HepG2 (cell line): ENCODE measurements around the gene BRD1. TPM values are rescaled to one million over a fixed set of nuclear protein-coding genes. Genes with fewer than 3 reads are reported as not detected.

Experiments used
- ATAC-seq: fragments of 200-7000 bp; cut with Tn5 transposase; 3 replicates; pipeline ENCODE4 v1.9.1; 2020; ENCODE audit warnings: mild to moderate bottlenecking, moderate library complexity
- BruUV-seq: library from RNA; stranded (reverse); fragments of 400-500 nt; replicated peaks from 2 replicates; lab custom pipeline; 2021; lab: Mats Ljungman, UMichigan
- CTCF ChIA-PET: fragments of 300-600 bp; formaldehyde crosslinking; extraction: SDS; loops from one replicate; lab custom pipeline; 2021; ENCODE audit warnings: low total read pairs, inconsistent platforms, low intra/inter-chr PET ratio; lab: Yijun Ruan, JAX
- POLR2A ChIA-PET: fragments of 350-600 bp; sonication (Branson Sonifier 250); formaldehyde crosslinking; loops from one replicate; lab custom pipeline; 2020; ENCODE audit warnings: antibody characterized with exemption, inconsistent platforms; lab: Yijun Ruan, JAX
- DNase-seq: peaks from one replicate; pipeline ENCODE4 v3.0.0-alpha.2; 2015; ENCODE audit warnings: low spot score
- FAIRE-seq: peaks from 3 replicates; lab custom pipeline; 2011; peaks lifted over from hg19 to GRCh38; lab: Jason Lieb, UNC
- H2AFZ ChIP-seq: one replicate; pipeline ENCODE4 v1.6.1; 2011; ENCODE audit warnings: low read length, inconsistent platforms
- H3K27ac ChIP-seq: fragments of 300-600 bp; 3 replicates; pipeline ENCODE4 v1.8.0; 2011; ENCODE audit warnings: mixed run types, mild to moderate bottlenecking, mixed read lengths, low read length, inconsistent platforms; ENCODE audit not compliant: insufficient read depth; ENCODE audit errors: extremely low read length
- H3K27me3 ChIP-seq, 2 experiments: fragments of 200-600 bp in 1 of 2; 2 replicates in 1 of 2; 3 replicates in 1 of 2; pipeline versions ENCODE4 v1.6.0 to v1.8.0; 2011; ENCODE audit warnings: low read length in 2 of 2, mild to moderate bottlenecking in 2 of 2, moderate library complexity in 2 of 2, inconsistent platforms in 1 of 2; ENCODE audit not compliant: insufficient read depth in 2 of 2, control insufficient read depth in 1 of 2
- H3K36me3 ChIP-seq, 2 experiments: fragments of 200-600 bp in 1 of 2; replicated peaks in 1 of 2; 2 replicates in 1 of 2; 3 replicates in 1 of 2; pipeline versions ENCODE4 v1.5.1 to v1.8.0; 2011; ENCODE audit warnings: low read length in 2 of 2, inconsistent platforms in 1 of 2; ENCODE audit not compliant: insufficient read depth in 2 of 2, control insufficient read depth in 1 of 2
- H3K4me1 ChIP-seq: 2 replicates; pipeline ENCODE4 v1.5.1; 2012; ENCODE audit warnings: low read length, inconsistent platforms; ENCODE audit not compliant: insufficient read depth
- H3K4me2 ChIP-seq: 2 replicates; pipeline ENCODE4 v1.6.0; 2011; ENCODE audit warnings: low read depth, low read length, inconsistent platforms
- H3K4me3 ChIP-seq, 3 experiments: fragments of 200-600 bp in 1 of 3; sonication (generic), shearing (Covaris generic) in 1 of 3; replicated peaks in 1 of 3; 2 replicates each; pipeline ENCODE4 v1.5.1; 2011 to 2016; ENCODE audit warnings: low read length in 3 of 3, inconsistent platforms in 2 of 3, low read depth in 2 of 3, mild to moderate bottlenecking in 2 of 3, control low read depth in 1 of 3, mixed read lengths in 1 of 3; ENCODE audit not compliant: insufficient read depth in 1 of 3
- H3K79me2 ChIP-seq: one replicate; pipeline ENCODE4 v1.6.1; 2011; ENCODE audit warnings: low read length, inconsistent platforms; ENCODE audit not compliant: insufficient read depth
- H3K9ac ChIP-seq: 2 replicates; pipeline ENCODE4 v1.6.0; 2011; ENCODE audit warnings: mild to moderate bottlenecking, low read depth, low read length, inconsistent platforms; ENCODE audit not compliant: insufficient read depth
- H3K9me3 ChIP-seq: 2 replicates; pipeline ENCODE4 v1.5.1; 2012; ENCODE audit warnings: mild to moderate bottlenecking, low read length
- H4K20me1 ChIP-seq: 2 replicates; pipeline ENCODE4 v1.6.0; 2011; ENCODE audit warnings: inconsistent platforms, mild to moderate bottlenecking, low read length, moderate library complexity; ENCODE audit not compliant: insufficient read depth
- AGO1 ChIP-seq: fragments of 200-400 bp; formaldehyde crosslinking; IDR thresholded peaks from 2 replicates; pipeline ENCODE4 v1.6.1; 2017; ENCODE audit warnings: mild to moderate bottlenecking, low read depth, low read length, moderate library complexity; ENCODE audit not compliant: poor library complexity, severe bottlenecking
- AGO2 ChIP-seq: fragments of 200-400 bp; formaldehyde crosslinking; optimal IDR thresholded peaks from 2 replicates; pipeline ENCODE3; 2017; ENCODE audit warnings: mild to moderate bottlenecking, low read depth, low read length, moderate library complexity
- GFI1 ChIP-seq: sonication (generic); formaldehyde crosslinking; IDR thresholded peaks from 2 replicates; pipeline ENCODE4 v1.5.0; 2020; ENCODE audit warnings: missing genetic modification reagents, mild to moderate bottlenecking, borderline replicate concordance
- GPBP1L1 ChIP-seq: sonication (generic); formaldehyde crosslinking; IDR thresholded peaks from 2 replicates; pipeline ENCODE4 v1.5.0; 2020; ENCODE audit warnings: mild to moderate bottlenecking, missing genetic modification reagents
- GTF3A ChIP-seq: sonication (generic); formaldehyde crosslinking; conservative IDR thresholded peaks from 2 replicates; pipeline ENCODE4 v1.4.0; 2020; ENCODE audit warnings: mild to moderate bottlenecking, missing genetic modification reagents
- KDM5B ChIP-seq: sonication (generic); formaldehyde crosslinking; IDR thresholded peaks from 2 replicates; pipeline ENCODE4 v1.4.0; 2020; ENCODE audit warnings: missing genetic modification reagents, mild to moderate bottlenecking, borderline replicate concordance
- RBM22 ChIP-seq: fragments of 200-400 bp; formaldehyde crosslinking; optimal IDR thresholded peaks from 2 replicates; pipeline ENCODE3; 2017; ENCODE audit warnings: mild to moderate bottlenecking, low read length, moderate library complexity
- U2AF2 ChIP-seq: fragments of 200-400 bp; formaldehyde crosslinking; IDR thresholded peaks from 2 replicates; pipeline ENCODE4 v1.6.1; 2017; ENCODE audit warnings: low read depth, mild to moderate bottlenecking, low read length
- ZNF335 ChIP-seq: sonication (generic); formaldehyde crosslinking; IDR thresholded peaks from 2 replicates; pipeline ENCODE4 v1.4.0; 2020; ENCODE audit warnings: missing genetic modification reagents
- ZNF614 ChIP-seq: IDR thresholded peaks from 2 replicates; pipeline ENCODE4 v1.6.1; 2018; ENCODE audit warnings: missing biosample characterization, missing genetic modification reagents, inconsistent platforms, borderline replicate concordance
- WGBS: methylation state at CpG from one replicate; pipeline ENCODE4 v1.1.6; 2017; ENCODE audit warnings: low lambda C conversion rate; 5-methylcytosine and 5-hydroxymethylcytosine counted together
- in situ Hi-C: cut with HindIII; loops from 2 replicates; pipeline ENCODE4 v1.10.0; 2017; ENCODE audit warnings: low pct_unique_long_range_greater_than_20kb; ENCODE audit not compliant: extremely low pct_ligation_motif_present
- intact Hi-C: fragments of 100-400 bp; cut with micrococcal nuclease; formaldehyde crosslinking; loops from one replicate; pipeline ENCODE4 v1.10.0; 2022; ENCODE audit not compliant: unreplicated experiment
- polyA plus RNA-seq, 8 experiments: library from polyadenylated mRNA; depleted of rRNA in 3 of 8; stranded (reverse) in 7 of 8; unstranded in 1 of 8; fragments of >200 nt; fragmentation: Illumina TruSeq in 4 of 8; extraction: Trizol in 4 of 8; gene quantifications; 2 replicates each; pipeline versions ENCODE4 v1.2.1 to v1.2.3, GENCODE V29; 2011 to 2016; ENCODE audit warnings: low read depth in 4 of 8, missing spikeins in 1 of 8, mixed read lengths in 1 of 8; ENCODE audit not compliant: insufficient read depth in 1 of 8
- total RNA-seq, 5 experiments: library from RNA; depleted of rRNA; stranded (reverse); fragments of >200 nt; fragmentation: Illumina TruSeq; extraction: Trizol; gene quantifications; 2 replicates each; pipeline ENCODE4 v1.2.3, GENCODE V29; 2016; ENCODE audit warnings: low read depth in 1 of 5

The BRD1 gene
- total and polyA plus RNA-seq, 2 of the 13 experiments (the other 11 are each of a cell fraction or from before 2014, with no cell fraction given), result 5.1 to 12.0 TPM

DNA sequence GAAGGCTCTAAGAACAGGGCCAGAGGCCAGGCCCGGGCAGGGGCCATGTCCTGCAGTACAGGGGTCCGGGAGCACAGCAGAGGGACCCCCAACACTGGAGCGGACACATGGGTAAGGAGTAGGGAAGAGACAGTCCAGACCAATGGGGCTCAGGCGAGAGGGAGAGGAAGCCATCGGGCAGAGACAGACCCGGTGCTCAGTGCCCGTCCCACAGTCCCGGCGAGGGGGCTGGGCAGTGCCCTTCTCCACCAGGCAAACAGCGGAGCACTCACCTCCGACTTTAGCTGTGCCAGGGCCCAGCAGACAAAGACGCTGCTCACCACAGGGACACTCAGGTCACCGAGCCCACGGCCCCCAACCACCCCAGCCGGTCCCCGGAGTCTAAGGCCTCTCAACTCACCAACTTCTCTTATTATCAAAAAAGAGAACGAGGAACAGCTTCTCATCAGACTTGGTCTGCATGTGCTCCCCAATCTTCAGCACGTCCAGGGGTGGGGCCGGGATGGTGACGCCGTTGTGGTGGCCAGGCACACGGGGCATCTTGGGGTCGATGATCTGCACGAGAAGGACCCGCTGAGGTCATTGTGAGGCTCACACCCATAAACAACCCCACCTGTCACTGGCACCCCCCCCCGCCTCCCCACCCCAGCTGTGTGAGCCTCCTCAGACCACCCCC is 52.3 kb downstream of the BRD1 start:
- in situ Hi-C loops (no loop called here), intact Hi-C loops (no loop called here)
- Histone ChIP-seq H3K79me2 (peaks cover 2% of the 10 kb centered on the region), H3K9ac (no peak overlapping the region), H3K27ac (no peak overlapping the region), H3K27me3 (no peaks in the 10 kb centered on the region), H3K36me3 (peaks cover 26 to 59% of the 10 kb centered on the region in 2 experiments; a peak in 4 of 5 replicates), H3K4me1 (no peaks in the 10 kb centered on the region), H2AFZ (no peak overlapping the region), H3K9me3 (no peaks in the 10 kb centered on the region), H3K4me2 (no peak overlapping the region), H3K4me3 (no peak overlapping the region), H4K20me1 (no peaks in the 10 kb centered on the region; the same call in 1 of the 2 replicates)
- no peak for FAIRE-seq
- ChIA-PET CTCF (no interaction called here), POLR2A (no interaction called here)
- no peak for ATAC-seq
- over 99% methylated on average over 21 of the region's 26 CpGs for WGBS
- DNase-seq, result no peak
- BruUV-seq, result no TSS peak
- TF ChIP-seq AGO2 (peak; percentile 36), ZNF614 (CRISPR knock-in tag) (no peak), GFI1 (no peak)

GRCh38 chr22:49774499-49775151 is 53.0 kb downstream of the BRD1 start:
- FAIRE-seq, result no peak
- Histone ChIP-seq H3K4me2 (no peak overlapping the region), H2AFZ (no peak overlapping the region), H3K27me3 (no peaks in the 10 kb centered on the region), H3K4me3 (no peak overlapping the region), H3K9me3 (no peaks in the 10 kb centered on the region), H3K9ac (no peak overlapping the region), H3K4me1 (no peaks in the 10 kb centered on the region), H3K27ac (no peak overlapping the region), H3K79me2 (no peaks in the 10 kb centered on the region), H4K20me1 (no peaks in the 10 kb centered on the region; the same call in 1 of the 2 replicates), H3K36me3 (peaks cover 26 to 59% of the 10 kb centered on the region in 2 experiments; a peak in 4 of 5 replicates)
- in situ Hi-C loops (no loop called here), intact Hi-C loops (no loop called here)
- ATAC-seq, result no peak
- no TSS peak for BruUV-seq
- ChIA-PET POLR2A (no interaction called here), CTCF (no interaction called here)
- 95% methylated on average over 13 of the region's 21 CpGs for WGBS
- TF ChIP-seq GTF3A (CRISPR knock-in tag) (no peak), KDM5B (no peak), ZNF335 (CRISPR knock-in tag) (no peak), AGO2 (peak; percentile 48), AGO1 (no peak), U2AF2 (no peak), RBM22 (peak; percentile 76), GPBP1L1 (no peak)
- DNase-seq, result no peak
